HG02973 (cell line): ENCODE measurements around the gene GARIN5A.

Experiments used
- ATAC-seq: cut with Tn5 transposase; IDR thresholded peaks from one replicate; pipeline ENCODE4 v1.9.1; 2021; ENCODE audit warnings: moderate library complexity; ENCODE audit not compliant: unreplicated experiment

Gene GARIN5A

DNA sequence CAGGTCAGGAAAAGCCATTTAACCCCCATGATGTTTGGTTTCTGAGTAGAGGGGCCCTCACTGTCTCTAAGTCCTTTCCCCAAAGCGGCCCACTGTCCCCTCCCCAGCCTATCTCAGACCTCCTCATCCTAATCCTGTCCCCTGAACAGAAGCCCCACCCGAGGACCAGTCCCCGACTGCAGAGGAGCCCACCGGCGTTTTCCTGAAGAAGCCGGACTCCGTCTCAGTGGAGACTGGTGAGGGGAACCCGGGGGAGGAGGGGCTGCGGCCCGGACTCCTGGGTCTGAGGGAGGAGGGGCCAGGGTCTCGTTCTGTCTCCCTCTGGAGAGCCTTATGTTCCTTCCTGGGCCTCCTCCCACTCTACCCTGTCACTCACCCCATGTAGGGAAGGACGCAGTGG is 41.0 kb downstream of the GARIN5A start:
- ATAC-seq = no peak

DNA sequence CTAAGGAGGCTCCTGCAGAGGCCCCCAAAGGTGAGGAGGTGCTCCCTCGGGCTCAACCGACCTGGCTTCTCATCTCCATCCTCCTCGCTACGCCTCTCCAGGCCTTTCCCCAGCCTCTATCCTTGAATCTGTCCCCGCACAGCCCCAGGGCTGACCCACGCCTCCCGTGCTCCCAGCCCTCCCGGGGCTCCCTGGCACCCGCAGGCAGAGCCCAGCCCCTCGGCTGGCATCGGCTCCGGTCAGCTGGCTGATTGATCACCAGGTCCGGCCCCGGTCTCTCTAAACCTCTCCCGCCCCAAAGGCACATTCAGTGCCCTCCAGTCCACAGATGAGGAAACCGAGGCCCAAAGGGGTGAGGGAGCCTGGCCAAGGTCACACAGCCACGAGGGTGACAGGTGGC is 41.4 kb downstream of the GARIN5A start:
- no peak for ATAC-seq

GRCh38 chr19:50434525-50434924 is 42.1 kb downstream of the GARIN5A start:
- no peak for ATAC-seq

DNA sequence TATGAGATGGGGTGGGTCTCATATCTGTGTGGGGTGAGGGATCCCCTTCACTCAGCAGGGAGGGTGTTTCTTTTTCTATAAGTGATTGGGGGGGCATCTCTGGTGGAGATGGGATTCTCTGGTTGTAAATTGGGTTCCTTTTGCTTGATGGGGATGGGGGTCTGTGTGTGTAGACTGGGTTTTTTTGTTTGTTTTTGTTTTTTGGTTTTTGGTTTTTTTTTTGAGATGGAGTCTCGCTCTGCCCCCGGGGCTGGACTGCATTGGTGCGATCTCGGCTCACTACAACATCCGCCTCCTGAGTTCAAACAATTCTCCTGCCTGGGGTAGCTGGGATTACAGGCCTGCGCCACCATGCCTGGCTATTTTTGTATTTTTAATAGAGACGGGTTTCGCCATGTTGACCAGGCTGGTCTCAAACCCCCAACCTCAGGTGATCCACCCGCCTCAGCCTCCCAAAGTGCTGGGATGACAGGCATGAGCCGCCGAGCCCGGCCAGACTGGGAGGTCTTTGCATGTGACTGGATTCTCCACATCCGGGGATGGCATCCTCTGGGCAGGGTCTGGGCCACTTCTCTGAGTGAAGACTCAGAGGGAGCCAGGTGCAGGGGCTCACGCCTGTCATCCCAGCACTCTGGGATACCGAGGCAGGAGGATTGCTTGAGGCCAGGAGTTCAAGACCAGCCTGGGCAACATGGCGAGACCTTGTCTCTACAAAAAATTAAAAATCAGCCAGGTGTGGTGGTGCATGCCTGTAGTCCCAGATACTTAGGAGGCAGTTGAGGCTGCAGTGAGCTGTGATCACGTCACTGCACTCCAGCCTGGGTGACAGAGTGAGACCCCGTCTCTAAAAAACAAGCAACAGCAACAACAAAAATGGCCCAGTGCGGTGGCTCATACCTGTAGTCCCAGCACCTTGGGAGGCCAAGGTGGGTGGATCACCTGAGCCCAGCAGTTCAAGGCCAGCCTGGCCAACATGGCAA is 43.2 kb downstream of the GARIN5A start:
- ATAC-seq = no peak

GRCh38 chr19:50432221-50433028 is 44.2 kb downstream of the GARIN5A start, which contains the start of gene MYBPC2:
TSS of gene MYBPC2 (plus strand) at chr19:50432892. CDS start at chr19:50432954, 62 bp downstream.
- no peak for ATAC-seq

GRCh38 chr19:50431343-50432220 is 45.1 kb downstream of the GARIN5A start:
- peak; percentile 50 for ATAC-seq

GRCh38 chr19:50430888-50431342 is 45.7 kb downstream of the GARIN5A start:
- ATAC-seq = no peak

DNA sequence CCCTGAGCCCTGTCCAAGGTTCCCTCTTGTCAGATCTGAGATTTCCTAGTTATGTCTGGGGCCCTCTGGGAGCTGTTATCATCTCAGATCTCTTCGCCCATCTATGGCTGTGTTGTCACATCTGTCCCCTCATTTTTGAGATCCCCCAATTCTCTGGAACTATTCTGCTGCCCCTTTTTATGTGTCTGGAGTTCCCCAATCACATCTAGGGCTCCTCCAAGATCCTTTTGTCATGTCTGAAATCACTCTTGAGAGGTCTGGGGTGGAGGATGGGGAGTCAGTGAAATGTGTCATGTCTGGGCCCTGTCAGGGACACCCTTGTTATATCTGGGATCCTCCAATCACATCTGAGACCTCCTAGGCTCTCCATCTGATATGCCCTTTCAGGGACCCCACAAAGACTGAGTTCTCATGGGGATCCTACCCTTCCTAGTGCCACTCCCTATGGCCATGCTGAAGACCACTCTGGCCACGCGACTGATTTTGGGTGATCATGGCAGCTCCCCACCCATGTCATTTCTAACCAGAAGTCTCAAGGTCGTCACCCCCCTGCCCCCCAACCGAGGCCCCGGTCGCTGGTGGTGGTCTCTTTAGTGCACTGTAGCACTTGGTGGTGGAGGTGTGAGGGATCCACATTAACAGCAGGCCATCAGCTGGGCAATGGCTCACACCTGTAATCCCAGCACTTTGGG is 47.7 kb downstream of the GARIN5A start:
- ATAC-seq = no peak

DNA sequence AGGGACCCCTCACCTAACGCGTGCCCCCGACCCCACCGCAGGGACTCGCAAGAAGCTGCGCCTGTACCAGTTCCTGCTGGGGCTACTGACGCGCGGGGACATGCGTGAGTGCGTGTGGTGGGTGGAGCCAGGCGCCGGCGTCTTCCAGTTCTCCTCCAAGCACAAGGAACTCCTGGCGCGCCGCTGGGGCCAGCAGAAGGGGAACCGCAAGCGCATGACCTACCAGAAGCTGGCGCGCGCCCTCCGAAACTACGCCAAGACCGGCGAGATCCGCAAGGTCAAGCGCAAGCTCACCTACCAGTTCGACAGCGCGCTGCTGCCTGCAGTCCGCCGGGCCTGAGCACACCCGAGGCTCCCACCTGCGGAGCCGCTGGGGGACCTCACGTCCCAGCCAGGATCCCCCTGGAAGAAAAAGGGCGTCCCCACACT is 48.6 kb downstream of the GARIN5A start:
- ATAC-seq = no peak

DNA sequence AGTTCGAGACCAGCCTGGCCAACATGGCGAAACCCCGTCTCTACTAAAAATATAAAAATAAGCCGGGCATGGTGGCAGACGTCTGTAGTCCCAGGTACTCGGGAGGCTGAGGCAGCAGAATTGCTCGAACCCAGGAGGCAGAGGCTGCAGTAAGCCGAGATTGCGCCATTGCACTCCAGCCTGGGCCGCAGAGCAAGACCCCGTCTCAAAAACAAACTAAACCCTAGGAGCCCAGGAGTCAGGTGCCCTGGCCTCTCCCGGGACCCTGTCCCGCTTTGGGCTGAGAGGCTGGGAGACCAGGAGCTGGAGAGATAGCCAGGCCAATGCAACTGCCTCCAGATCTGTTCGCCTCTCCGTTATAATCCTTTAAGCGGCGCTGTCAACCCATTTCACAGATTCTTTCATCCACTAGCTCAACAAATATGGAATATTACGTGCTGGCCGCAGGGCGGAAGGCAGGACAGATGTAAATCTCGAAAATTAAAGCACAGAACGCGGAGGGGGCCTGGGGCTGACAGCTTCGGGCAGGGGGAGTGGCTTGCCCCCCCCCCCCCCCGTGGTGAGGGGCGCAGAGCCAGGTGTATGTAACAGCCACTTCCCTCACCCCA is 49.2 kb downstream of the GARIN5A start:
- ATAC-seq = no peak

DNA sequence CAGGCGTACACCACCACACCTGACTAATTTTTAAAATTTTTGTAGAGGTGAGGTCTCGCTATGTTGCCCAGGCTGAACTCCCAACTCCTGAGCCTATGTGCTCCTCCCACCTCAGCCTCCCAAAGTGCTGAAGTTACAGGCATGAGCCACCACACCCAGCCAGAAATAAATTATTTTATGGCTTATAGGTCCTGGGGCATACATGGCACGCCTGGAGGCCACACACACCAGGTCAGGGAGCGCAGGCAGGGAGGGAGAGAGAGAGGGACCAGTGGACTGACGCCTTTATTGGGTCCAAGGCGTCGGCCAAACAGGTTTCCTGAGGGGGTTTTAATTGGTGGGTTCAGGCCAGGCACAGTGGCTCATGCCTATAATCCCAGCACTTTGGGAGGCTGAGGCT is 51.1 kb downstream of the GARIN5A start:
- no peak for ATAC-seq

- no peak for ATAC-seq
These were observed 53.2 kb downstream of the GARIN5A start for GRCh38 chr19:50423279-50424113.

GRCh38 chr19:50422397-50423278 is 54.0 kb downstream of the GARIN5A start:
- ATAC-seq = no peak

DNA sequence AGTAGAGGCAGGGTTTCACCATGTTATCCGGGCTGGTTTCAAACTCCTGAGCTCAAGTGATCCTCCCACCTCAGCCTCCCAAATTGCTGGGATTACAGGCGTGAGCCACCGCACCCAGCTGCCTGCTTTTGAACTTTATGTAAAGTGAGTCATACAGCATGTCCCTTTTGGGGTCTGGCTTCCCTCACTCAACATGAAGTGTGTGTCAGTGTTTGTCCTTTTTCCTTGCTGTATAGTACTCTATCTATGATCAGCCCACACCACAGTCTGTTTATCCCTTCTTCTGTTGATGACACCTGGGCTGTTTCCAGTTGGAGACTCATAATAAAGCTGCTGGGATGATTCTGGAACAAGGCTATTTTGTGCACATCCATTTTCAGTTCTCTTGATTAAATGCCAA is 55.8 kb downstream of the GARIN5A start:
- no peak for ATAC-seq

DNA sequence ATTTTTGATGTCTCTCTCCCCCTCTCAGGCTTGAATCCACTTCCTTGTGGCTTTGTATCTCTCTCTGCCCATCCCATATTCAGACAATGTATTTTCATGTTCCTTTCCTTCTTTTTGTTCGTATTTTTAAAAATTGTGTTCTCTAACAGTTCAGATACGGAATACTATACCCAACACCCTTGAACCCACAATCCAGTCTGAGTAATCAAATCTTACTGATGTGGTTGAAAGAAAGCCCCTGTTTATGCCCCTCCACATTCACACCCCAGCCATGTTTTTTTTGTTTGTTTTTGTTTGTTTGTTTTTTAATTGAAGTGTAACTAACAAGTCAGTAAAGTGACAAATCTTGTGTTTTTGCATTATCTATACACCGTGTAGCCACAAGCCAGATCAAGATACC is 56.5 kb downstream of the GARIN5A start:
- no peak for ATAC-seq

DNA sequence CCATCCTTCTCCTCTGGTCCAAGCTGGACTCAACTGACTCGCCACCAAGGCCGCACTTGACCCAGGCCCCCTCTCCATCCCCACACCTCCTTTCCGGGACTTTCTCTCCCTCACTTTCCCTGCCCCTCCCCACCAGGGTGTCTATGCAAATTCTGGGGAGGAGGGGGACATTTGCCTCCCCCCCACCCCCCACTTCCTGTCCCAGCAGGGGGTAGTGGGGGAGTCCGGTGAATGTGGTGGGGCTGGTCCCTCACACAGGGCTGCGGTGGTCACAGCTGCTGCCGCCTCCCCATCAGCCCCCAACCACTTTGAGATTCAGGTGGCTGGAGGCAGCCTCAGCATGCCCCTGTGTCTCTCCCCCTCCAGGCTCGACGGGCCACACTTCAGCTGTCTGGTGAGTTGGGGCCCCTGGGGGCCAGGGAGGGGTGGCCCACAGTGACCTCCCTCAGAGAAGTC is 57.0 kb downstream of the GARIN5A start:
- ATAC-seq = no peak

- ATAC-seq = no peak
These were observed 57.5 kb downstream of the GARIN5A start for GRCh38 chr19:50419022-50419579.
